Fibroblast of peridontal ligament (primary cell): ENCODE data around the gene SLC17A9.

Source experiments
- DNase-seq: peaks from one replicate; pipeline ENCODE4 v3.0.0-alpha.2; 2010; ENCODE audit errors: extremely low read depth

SLC17A9 gene

DNA sequence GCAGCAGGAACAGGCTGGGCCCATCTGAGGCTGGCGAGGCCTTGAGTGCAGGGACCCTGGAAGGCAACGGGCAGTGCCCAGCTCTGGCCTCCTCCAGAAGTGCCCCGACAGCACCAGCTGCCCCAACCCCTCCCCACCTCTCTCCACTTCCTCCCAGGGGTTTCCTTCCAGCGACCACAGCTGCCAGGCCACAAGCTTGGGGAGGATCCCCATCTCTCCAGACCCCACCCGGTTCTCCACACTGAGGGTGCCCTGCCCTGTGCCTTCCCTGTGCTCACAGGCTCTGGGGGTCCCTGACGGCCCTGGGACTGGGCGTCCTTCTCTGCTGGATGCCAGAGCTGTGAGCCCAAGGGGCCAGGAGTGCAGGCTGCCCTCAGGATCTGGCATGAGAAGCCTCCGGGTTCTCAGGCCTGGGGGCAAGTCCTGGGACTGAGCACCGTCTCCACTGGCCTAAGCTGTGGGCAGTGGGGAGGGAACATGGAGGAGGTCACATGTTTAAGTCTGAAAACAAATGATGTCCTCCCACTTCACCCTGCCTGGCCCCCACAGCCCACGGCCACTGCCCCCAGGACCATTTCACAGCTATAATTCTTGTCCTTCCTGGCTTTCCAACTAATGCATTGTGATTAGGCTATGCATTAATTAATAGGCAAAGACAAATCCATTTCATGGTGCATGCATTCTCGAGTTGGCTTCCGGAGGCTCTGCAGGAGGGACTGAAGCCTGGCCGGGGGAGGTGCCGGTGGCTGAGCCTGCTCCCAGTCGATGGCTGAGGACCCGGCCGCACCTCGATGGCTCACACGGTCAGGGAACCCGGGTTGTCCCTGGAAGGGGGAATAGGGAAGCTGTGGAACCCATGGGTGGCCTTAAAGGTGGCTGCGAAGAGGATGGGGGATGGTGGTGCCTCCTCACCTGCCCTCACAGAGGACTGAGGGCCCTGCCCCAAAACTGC lies 29.9 kb downstream of the SLC17A9 start:
- DNase-seq: no peak

DNA sequence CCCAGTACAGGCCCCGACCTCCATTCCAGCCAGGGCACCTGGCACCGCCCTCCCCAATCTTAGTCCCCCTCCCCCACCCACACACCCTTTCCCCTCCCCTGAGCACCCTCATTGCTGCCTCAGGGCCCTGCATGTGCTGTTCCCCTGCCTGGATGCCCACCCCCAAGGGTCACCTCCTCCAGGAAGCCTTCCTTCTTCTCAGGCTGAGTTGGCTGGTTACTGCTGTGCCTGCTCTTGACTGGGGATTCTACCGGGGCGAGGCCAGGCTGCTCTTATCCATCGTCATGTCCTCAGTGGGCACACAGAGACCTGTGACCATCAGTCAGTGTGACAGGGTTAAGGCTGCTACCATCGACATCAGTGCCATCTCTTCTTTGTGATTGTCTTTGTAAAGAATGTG lies 30.7 kb downstream of the SLC17A9 start:
- no peak for DNase-seq

DNA sequence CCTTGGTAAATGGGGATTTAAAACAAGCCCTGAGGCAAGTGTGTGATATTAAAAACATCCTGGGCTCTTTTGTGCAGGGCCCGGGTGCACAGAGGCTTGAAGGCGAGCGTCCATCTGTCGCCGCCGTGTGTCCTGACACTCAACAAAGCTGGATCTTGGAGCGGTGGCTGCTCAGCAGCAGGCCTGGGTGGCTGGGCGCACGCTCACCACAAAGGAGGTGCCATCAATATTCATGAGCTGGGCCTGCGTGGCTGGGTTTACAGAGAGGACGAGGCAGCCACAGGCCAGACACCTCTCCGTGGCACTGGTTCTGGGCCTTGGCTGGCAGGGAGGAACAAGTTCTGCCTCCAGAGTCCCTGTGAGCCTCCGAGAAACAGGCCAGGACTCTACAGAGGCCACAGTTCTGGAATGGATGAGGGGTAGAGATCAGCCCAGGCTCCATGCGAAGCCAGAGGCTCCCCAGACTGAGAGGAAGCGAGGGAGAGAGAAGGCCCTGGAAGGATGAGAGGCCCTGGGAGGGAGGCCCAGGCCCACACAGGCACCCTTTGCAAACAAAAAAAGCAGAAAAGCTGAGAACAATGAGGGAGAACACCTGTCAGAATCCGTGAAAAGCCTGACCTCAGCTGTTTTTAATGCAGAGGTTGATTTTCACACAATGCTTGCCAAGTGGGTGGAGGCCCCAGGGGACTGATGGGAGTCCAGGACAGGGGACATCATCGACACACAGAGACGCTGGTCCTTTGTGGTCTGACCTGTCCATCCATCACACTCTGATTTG lies 32.3 kb downstream of the SLC17A9 start:
- no peak for DNase-seq

DNA sequence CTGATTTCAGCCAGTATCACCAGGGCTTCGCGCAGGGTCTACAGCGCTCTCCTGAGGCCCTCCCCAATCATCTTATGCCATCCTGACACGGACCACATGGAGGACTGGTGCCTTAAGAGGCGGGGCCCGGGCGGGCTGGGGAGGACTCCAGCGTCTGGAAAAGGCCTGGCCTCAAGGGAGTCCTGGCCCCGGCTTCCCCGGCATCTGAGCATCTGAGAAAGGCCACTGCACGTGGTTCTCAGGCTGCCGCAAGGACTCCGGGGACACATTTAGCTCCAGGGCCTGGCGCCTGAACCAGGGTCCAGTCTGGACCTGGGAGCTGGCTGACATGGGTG lies 32.9 kb downstream of the SLC17A9 start:
- DNase-seq: no peak

DNA sequence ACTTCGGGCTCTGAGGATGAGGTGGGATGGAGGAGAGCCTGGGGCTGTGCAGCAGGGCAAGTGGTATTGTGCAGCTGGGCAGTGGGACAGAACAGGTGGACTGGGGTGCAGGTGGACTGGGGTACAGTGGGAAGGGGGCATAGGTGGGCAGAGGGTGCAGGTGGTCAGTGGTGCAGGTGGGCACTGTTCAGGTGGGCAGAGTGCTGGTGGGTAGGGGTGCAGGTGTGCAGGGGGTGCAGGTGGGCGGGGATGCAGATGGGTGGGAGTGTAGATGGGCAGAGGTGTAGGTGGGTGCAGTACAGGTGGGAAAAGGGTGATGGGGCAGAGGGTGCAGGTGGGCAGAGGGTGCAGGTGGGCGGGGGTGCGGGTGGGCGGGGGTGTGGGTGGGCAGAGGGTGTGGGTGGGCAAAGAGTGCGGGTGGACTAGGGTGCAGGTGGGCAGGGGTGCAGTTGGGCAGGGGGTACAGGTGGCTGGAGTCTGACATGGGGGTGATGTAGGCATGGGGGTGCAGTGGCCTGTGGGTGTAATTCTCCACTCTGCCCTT lies 33.8 kb downstream of the SLC17A9 start:
- DNase-seq: no peak

DNA sequence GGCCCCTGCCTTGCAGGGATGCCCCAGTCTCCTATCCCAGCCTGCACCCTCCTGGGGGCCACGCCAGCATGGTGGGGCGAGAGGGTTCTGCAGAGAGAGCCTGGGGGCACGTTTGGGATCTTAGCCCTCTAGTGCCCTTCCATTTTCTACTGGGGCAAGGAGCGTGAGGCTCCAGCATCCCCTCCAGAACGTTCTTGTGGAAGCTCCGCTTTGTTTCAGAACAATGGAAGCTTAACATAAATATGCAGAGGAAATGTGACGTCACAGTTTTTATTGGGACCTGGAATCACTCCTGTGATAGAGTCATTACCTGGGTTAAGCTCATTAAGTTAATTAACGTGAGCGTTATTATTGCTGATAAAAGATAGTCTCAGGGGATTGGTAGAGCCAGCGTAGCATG lies 34.6 kb downstream of the SLC17A9 start:
- no peak for DNase-seq

DNA sequence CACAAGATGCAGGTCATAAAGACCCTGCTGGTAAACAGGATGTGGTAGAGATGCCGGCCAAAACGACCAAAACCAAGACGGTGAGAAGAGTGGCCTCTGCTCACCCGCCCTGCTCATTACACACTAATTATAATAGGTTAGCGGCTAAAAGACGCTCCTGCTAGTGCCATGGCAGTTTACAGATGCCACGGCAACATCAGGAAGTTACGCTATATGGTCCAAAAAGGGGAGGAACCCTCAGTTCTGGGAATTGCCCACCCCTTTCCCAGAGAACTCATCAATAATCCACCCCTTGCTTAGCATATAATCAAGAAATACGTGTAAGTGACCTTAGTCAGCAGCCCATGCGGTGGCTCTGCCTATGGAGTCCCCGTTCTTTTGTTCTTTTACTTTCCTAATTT lies 36.7 kb downstream of the SLC17A9 start:
- no peak for DNase-seq

DNA sequence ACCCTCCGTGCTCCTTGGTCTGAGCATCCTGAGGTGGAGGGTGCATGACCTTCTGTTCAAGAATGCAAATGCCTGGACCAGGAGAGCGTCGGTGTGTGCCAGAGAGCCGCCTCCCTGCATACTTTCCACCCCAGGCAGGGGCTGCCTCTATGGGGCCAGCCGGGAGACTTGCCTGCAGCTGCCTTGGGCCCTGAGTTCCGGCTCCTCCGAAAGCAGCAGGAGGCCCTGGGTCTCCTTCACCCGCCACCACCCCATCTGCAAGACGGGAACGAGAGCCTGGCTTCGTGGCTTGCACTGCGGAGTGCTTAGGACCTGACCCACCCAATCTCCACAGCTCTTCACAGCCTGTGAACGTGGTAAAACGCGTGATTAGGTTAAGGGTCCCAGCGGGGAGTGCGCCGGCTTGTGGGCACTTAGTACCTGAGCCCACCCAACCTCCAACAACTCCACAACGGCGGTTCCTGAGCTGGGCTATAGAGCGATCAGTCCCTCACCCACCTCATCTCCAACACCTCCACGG lies 37.9 kb downstream of the SLC17A9 start:
- DNase-seq: no peak

DNA sequence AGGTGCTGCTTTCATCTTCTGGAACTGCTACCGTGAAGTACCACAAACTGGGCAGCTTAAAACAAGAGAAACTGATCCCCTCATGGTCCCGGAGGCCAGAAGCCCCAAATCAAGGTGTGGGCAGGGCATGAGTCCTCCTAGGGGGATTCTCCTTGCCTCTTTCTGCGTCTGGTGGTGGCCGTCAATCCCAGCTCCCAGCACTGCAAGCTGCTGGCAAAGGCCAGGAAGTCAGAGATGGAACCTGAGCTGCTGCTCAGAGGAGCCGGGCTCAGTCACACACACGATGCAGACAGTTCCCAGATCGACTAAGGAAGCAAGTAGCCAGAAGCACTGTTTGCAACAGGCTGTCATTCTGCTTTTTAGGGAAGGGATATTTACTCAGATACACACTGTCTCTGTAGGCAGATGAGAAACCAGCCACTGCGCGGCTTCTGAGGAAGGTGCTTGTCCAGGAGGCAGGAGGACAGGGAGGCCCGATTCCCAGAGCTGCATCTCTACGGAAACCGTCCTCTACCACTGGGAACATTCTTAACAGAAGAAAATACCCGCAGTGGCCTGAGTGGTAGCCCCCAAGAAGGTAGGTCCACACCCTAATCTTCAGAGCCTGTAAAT lies 38.8 kb downstream of the SLC17A9 start:
- DNase-seq: no peak

DNA sequence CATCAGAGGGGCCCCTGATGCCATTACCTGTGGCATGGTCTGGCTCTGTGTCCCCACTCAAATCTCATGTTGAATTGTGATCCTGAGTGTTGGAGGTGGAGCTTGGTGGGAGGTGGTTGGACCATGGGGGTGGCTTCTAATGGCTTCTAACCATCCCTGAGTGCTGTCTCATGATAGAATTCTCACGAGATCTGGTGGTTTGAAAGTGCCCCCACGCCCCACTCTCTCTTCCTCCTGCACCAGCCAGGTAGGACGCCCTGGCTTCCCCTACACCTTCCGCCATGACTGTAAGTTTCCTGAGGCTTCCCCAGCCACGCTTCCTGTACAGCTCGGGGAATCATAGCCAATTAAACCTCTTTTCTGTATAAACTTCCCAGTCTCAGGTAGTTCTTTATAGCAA lies 39.4 kb downstream of the SLC17A9 start:
- DNase-seq: no peak

DNA sequence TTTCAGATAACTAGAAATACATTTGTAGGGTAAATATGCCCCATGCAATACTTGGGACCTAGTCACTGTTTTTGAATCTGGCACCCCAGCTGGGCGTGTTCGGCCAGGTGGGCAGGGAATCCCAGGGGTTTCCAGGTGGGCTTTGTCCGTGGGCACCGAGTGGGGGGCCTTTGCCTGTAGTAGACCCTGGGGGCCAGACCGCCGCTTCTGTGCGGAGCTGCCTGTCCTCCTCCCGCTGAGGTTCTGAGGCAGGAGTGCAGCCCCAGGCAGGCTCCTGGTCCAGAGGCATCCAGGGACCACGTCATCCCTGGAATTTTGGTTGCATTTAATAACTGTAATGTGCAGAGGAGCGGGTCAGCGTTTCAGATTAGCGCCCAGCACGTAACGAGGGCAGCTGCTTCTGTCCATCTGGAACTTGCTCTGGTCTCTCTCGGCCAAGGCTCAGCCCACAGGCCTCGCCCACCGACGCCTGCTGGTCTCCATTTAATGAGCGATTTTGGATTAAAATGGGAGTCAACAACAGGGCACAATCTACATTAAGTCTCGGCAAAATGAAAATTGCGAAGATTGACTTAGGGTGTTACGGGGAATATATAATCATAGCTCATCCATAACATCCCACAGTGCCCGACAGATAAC lies 41.5 kb downstream of the SLC17A9 start:
- no peak for DNase-seq

DNA sequence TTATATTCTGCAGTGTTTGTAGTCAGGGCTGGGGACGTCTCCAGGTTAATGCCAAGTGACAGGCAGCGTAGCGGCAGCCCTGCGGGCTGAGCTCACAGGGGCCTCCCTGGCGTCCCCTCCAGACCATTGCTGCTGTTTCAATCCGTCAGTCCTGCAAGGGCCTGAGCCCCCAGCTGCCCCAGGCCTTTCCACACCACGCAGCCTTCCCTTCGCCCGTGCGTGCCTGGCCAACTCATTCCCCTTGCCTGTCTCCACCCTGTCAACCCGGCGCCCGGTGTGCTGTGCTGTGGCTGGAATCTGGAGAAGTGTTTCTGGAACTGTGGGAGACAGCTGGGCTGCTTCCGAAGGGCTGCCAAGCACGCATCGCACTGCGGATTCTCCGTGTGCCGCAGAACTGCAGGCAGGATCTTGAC lies 42.4 kb downstream of the SLC17A9 start:
- no peak for DNase-seq

DNA sequence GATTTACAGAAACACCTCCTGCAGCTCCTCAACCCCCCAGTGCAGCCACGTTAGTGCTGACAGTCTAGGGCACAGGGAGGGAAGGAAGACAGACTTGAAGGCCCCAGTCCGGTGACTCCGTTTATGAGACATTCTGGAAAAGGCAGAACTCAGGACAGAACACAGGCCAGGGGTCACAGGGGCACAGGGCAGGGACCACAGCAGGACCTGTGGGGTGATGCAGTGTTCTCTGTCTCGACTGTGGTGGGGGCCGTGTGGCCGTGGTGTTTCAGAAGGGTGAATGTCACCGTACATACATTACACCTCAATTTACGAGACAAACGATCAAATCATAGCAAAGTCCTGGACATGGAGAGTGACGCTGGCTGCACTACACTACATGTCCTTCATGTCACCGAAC lies 43.0 kb downstream of the SLC17A9 start:
- no peak for DNase-seq

DNA sequence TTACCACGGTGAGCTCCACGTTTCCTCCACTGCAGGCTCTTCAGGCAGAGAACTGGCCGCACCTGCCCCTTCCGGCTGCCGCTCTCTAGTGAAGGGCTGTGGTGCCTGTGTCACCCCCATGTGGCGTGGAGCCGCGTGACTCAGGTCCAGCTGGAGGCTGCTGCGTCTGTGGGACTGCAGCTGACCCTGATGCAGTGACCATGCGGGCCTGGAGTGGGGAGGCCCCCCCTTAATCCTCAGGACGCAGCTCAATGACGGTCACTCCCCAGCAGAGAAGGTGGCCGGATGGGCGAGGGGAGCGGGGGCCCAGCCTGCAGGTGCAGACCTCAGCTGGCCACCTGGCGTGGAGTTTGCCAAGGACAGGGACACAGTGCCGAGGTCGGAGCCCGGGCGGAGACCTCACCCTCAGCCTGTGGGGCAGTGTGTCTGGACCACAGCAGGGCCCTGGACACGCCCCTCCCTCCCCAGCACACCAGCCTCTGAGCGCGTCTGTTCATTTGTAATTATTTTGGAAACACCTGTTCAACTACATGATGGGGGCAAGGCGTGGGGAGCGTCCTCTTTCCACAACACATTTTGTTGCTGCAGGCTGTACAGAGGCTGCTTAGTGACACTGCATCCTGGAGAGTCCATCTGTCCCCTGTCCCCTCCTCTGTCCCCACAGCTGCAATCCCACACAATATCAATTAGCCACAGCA lies 43.5 kb downstream of the SLC17A9 start:
- DNase-seq: no peak

DNA sequence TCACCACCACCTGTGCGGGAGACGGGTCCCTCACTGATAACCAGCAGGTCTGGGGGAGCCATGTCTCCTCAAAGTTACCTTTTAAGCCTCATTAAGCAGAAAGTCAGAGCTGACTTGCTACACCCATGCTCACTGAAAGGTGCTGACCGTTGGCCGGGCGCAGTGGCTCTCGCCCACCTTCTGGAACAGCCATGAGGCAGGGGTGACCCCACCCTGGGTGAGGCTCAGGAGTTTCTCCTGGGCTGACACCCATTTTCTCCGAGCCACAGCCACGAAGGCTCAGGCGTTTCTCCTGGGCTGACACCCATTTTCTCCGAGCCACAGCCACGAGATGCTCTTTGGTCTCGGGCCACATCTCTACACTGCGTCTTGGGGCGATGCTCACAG lies 44.1 kb downstream of the SLC17A9 start:
- DNase-seq: no peak

DNA sequence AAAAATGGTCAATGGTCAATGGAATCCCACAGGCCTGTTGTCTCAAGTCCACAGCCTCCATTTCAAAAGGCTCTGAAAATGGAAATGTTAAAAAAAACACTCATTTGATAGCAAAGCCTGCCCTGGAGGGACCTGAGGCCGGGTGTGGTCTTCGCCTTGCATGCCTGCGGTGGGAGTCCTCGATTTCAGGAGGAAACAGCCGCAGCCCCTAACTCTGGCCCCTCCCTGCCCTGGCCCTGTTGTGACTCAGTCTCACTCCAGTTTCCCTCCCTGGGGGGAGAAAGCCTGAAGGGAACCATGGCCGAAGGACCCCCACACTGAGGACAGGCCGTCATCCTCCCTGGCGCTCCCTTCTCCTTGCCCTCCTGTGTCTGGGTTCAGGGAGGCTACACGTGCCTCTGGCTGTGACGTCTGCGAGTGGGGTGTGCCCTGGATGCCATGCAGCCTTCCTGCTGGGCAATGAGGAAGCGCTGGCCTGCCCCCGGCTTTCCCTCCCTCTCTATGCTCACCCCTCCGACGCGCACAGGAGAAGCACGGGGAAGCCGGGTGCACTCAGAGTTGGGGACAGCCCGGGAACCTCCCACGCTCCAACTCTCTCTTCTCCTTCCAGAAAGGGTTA lies 45.0 kb downstream of the SLC17A9 start:
- DNase-seq: no peak

DNA sequence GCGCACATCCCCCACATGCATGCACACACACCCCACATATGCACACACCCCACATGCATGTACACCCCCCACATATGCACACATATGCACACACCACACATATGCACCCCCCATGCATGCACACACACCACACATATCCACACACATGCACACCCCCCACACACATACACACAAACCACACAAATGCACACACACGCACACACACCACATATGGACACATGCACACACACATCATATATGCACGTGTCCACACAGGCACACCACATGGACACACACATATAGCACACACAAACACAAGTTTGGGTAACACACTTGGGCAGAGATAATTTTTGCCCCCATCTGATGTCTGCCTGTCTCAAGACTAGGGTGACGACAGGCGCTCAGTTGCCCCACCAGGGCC lies 45.9 kb downstream of the SLC17A9 start:
- no peak for DNase-seq

DNA sequence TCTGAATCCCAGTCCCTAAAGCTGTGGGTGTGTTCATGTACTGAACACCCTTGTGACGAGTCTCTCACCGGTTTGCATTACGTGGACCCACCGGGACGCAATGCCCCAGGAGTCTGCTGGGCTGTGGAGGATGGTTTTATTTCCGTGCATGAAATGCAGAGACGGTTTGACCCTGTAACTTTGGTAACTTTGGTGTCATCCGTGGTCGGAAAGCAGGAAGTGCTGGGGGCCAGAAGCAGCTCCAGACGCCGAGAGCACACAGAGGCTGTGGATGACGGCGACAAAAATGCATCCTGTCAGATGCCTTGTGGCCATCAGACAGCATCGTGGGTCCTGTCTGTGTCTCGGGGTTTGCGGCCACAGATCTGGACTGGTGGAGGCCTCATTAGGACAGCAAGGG lies 47.1 kb downstream of the SLC17A9 start:
- DNase-seq: no peak

DNA sequence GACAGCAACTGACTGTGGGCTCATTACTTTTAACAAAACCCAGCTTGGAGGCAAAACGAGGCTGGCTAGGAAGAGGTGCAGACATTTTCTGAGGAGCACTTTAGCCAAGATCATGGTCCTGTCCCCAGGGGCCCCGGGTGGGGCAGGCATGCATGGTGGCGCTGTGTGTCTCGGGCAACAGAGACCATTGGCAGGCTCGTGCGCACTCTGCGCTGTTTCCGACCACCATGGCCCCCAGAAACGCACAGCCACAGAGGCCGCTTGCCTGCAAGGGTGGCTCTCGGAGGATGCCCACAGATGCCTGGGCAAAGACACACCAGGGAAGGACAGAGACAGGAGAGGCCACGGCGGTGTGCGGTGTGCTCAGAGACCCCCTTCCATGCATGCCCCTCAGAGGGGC lies 47.5 kb downstream of the SLC17A9 start:
- DNase-seq: no peak

DNA sequence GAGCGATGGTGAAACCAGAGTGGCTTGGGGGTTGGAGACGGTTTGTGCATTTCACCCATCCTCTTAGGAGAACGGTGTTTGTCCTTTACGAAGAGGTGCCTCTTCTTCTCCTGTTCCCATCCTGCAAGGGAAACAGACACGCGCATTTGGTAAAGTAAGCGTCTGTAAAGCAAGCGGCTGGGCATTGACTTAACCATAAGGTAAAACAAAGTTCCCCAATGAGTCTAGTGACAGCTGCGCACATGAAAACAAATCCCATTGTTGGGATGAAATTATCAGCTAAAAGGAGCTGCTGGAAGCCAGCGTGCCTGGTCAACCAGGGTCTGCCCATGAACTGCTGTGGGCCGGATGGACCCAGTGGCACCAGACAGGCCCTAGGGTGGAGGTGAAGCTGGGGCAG lies 48.4 kb downstream of the SLC17A9 start:
- no peak for DNase-seq

DNA sequence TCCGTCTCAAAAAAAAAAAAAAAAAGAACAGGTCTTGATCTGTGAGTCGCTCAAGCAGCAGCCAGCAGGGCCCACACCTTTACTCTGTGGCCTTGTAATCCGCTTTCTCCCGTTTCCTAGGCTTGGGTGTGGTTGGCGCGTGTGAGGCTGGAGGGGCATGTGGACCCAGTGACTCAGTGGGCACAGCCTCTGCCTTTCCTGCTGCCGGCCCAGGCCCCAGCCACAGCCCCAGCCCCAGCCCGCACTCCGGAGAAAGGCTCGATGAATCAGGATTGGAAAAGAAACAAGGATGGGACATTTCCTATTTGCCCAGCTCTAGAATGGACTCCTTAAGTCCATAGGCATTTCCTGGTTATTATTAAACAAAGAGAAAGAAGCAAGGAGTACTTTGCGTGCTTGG lies 50.0 kb downstream of the SLC17A9 start:
- no peak for DNase-seq
